Activated B cell treated with CpG ODN at 0.5 μM for 24 hours (primary cell): ENCODE data around the gene REPIN1. TPM values are rescaled to one million over a fixed set of nuclear protein-coding genes. Genes with fewer than 3 reads are reported as not detected.

Source experiments
- ATAC-seq: fragments of 200-7000 bp; cut with Tn5 transposase; one replicate; pipeline ENCODE4 v1.10.0; 2021; ENCODE audit warnings: low read depth, mild to moderate bottlenecking, moderate library complexity
- CTCF ChIA-PET: fragments of 350-600 bp; sonication (Branson Sonifier 250); formaldehyde crosslinking; loops from one replicate; lab custom pipeline; 2021; ENCODE audit warnings: antibody characterized with exemption; lab: Charles Lee
- POLR2A ChIA-PET: fragments of 350-600 bp; sonication (Branson Sonifier 250); formaldehyde crosslinking; loops from one replicate; lab custom pipeline; 2021; ENCODE audit warnings: antibody characterized with exemption; lab: Charles Lee
- DNase-seq: peaks from one replicate; pipeline ENCODE4 v3.0.0; 2022
- H3K27ac Mint-ChIP-seq: one replicate; pipeline ENCODE4 v1.8.0; 2020; ENCODE audit warnings: mixed read lengths
- H3K27me3 Mint-ChIP-seq: one replicate; pipeline ENCODE4 v1.8.0; 2021; ENCODE audit warnings: mixed read lengths
- H3K36me3 Mint-ChIP-seq: one replicate; pipeline ENCODE4 v1.8.0; 2021; ENCODE audit warnings: low read depth, mixed read lengths
- H3K4me1 Mint-ChIP-seq: one replicate; pipeline ENCODE4 v1.8.0; 2021; ENCODE audit warnings: mixed read lengths
- H3K4me3 Mint-ChIP-seq: one replicate; pipeline ENCODE4 v1.8.0; 2020; ENCODE audit warnings: mild to moderate bottlenecking, mixed read lengths
- H3K9me3 Mint-ChIP-seq: one replicate; pipeline ENCODE4 v1.8.0; 2020; ENCODE audit warnings: mixed read lengths
- intact Hi-C: fragments of 100-400 bp; cut with micrococcal nuclease; formaldehyde crosslinking; loops from one replicate; pipeline ENCODE4 v1.15.1; 2024
- total RNA-seq: library from RNA; stranded (reverse); gene quantifications from 2 replicates; pipeline ENCODE4 v1.2.3, GENCODE V29; 2022
- TF ChIP-seq, protein P1 (sequence below): fragments of 200-600 bp; IDR thresholded peaks from one replicate; pipeline ENCODE4 v1.8.0; 2022; ENCODE audit warnings: antibody characterized with exemption, mild to moderate bottlenecking

Gene REPIN1
- total RNA-seq, 1 donor from 2014 or later: 116 TPM

DNA sequence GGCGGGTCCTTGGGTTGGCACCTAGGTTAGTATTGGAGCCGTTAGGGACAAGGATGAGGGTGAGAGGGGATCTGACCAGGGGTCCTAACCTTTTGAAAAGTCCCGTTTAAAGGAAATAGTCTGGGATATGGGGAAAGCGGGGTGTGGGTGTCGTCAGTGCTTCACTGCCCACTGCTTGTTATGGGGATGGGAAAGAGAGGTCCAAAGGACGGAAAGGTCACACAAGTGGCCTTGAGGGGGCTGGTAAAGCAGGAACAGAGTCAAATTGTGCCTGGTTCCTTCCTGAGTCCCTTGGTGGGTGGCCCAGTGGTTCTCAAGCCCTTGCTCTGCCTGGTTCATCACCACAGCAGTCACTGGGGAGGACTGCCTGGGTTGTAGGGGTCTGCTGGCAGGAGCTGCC is 7.9 kb downstream of the REPIN1 start:
- CTCF ChIA-PET: interaction anchor here (1.8 to 2.1 kb wide), 2 partner anchors 9 to 30 kb away, joined by 6 to 9 read pairs; partner anchors contain the start of gene REPIN1
- DNase-seq (no peak), ATAC-seq (no peak)
- TF ChIP-seq, protein P1, sequence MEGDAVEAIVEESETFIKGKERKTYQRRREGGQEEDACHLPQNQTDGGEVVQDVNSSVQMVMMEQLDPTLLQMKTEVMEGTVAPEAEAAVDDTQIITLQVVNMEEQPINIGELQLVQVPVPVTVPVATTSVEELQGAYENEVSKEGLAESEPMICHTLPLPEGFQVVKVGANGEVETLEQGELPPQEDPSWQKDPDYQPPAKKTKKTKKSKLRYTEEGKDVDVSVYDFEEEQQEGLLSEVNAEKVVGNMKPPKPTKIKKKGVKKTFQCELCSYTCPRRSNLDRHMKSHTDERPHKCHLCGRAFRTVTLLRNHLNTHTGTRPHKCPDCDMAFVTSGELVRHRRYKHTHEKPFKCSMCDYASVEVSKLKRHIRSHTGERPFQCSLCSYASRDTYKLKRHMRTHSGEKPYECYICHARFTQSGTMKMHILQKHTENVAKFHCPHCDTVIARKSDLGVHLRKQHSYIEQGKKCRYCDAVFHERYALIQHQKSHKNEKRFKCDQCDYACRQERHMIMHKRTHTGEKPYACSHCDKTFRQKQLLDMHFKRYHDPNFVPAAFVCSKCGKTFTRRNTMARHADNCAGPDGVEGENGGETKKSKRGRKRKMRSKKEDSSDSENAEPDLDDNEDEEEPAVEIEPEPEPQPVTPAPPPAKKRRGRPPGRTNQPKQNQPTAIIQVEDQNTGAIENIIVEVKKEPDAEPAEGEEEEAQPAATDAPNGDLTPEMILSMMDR: no peak
- H3K4me1 Mint-ChIP-seq: peaks cover 75% of the 10 kb centered on the region
- intact Hi-C loops: loop anchor here (5.0 kb wide), 2 partner anchors 604 to 651 kb away; partner anchors contain the start of genes ABCB8 and ZNF467
- no peaks in the 10 kb centered on the region for H3K9me3 Mint-ChIP-seq
- H3K27ac Mint-ChIP-seq: peak overlapping the region; percentile 74
- H3K27me3 Mint-ChIP-seq: no peaks in the 10 kb centered on the region
- POLR2A ChIA-PET: interaction anchor here (1.0 to 16.5 kb wide), 6 partner anchors 9 to 36 kb away, joined by 3 to 421 read pairs (median 100); partner anchors contain the start of gene REPIN1
- H3K36me3 Mint-ChIP-seq: peaks cover 30% of the 10 kb centered on the region
- no peak overlapping the region for H3K4me3 Mint-ChIP-seq

DNA sequence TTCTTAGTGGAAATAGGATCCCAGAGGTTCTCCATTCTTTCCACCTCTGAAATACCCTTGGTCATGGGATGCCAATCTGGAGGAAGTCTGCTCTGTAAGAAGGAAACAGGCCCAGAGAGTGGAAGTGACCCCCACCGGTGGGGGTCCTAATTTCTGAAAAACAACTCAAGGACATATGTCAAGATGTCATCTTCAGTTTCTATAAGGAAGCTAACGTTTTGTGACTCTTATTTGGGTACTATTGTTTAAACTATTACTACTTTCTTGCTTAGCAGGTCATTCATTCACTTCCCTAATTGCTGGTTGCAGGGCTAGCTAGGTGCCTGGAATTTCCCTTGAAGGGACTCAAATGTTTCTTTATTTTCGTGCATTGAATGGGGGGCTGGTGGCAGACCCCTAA is 8.6 kb downstream of the REPIN1 start:
- ChIA-PET POLR2A (interaction anchor here (1.3 to 4.8 kb wide), 8 partner anchors 10 to 60 kb away, joined by 3 to 261 read pairs (median 8); partner anchors contain the start of genes ACTR3C, LRRC61 and REPIN1), CTCF (interaction anchor here (1.3 to 2.1 kb wide), 5 partner anchors 8 to 32 kb away, joined by 4 to 9 read pairs (median 5); partner anchors contain the start of gene REPIN1)
- Mint-ChIP-seq H3K36me3 (peaks cover 29% of the 10 kb centered on the region), H3K4me1 (peaks cover 81% of the 10 kb centered on the region), H3K4me3 (peak overlapping the region; percentile 81), H3K9me3 (no peaks in the 10 kb centered on the region), H3K27me3 (no peaks in the 10 kb centered on the region), H3K27ac (peak overlapping the region; percentile 88)
- no peak for DNase-seq
- no peak for ATAC-seq
- intact Hi-C loops: loop anchor here (5.0 kb wide), 2 partner anchors 605 to 650 kb away; partner anchors contain the start of genes ABCB8 and ZNF467
- TF ChIP-seq, protein P1: no peak

DNA sequence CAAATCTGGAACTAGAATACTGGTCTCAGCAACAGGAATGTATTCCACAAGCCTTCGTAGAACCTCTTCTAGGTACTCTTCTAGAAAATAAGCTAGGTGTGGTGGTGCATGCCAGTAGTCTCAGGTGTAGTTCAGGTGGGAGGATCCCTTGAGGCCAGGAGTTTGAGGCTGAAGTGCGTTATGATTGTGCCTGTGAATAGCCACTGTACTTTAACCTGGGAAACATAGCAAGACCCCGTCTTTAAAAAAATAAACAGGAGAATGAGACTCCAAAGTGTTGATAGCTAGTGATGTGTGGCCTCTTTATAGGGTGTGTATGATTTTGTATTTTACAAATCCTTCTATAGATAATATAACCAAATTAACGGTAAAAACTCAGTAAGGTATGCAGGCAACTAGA is 9.0 kb downstream of the REPIN1 start:
- POLR2A ChIA-PET: interaction anchor here (0.9 to 4.8 kb wide), 9 partner anchors 10 to 60 kb away, joined by 3 to 261 read pairs (median 7); partner anchors contain the start of genes ACTR3C, LRRC61 and REPIN1
- Mint-ChIP-seq H3K27ac (peak overlapping the region; percentile 88), H3K4me1 (peaks cover 84% of the 10 kb centered on the region), H3K9me3 (no peaks in the 10 kb centered on the region), H3K27me3 (no peaks in the 10 kb centered on the region), H3K36me3 (peaks cover 25% of the 10 kb centered on the region), H3K4me3 (peak overlapping the region; percentile 81)
- ATAC-seq (no peak), DNase-seq (no peak)
- TF ChIP-seq, protein P1: no peak
- intact Hi-C loops: loop anchor here (2.0 to 5.0 kb wide), 4 partner anchors 13 to 705 kb away; partner anchors contain the start of genes ABCB8, TMUB1 and ZNF467
- CTCF ChIA-PET: interaction anchor here (0.8 to 2.1 kb wide), 8 partner anchors 8 to 32 kb away, joined by 3 to 9 read pairs (median 4); partner anchors contain the start of gene REPIN1

DNA sequence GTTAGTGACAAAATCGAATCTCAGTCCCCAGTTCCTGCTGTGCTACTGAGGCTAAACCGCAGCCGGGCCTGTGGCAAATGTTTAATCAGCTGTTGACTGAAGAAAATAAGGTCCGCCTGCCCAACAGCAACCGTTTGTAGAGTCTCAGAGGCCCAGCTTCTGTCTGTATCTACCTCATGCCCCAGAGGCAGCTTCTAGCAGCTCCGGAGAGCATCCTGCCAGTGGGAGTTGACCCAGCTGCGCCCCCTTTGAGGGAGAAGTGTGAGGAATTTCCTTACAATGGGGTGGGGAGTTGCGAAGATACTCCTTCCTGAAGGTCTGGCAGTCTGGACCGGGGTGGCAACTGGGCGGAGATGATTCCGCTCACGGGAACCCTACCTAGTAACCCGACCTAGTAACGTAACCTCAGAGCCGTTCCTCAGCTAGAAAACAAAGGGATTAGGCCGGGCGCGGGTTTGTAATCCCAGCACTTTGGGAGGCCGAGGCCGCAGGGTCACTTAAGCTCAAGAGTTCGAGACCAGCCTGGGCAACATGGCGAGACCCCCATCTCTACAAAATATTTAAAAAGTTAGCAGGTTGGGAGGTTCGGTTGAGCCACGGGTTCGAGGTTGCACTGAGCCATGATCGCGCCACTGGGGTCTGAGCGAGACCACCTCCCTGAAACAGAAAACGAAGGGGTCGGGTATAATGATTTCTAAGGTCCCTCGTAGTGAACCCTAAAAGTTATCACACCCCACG is 9.7 kb downstream of the REPIN1 start:
- intact Hi-C loops: loop anchor here (2.0 to 5.0 kb wide), 4 partner anchors 13 to 705 kb away; partner anchors contain the start of genes ABCB8, TMUB1 and ZNF467
- ChIA-PET CTCF (interaction anchor here (0.8 to 2.1 kb wide), 8 partner anchors 9 to 31 kb away, joined by 3 to 9 read pairs (median 4); partner anchors contain the start of gene REPIN1), POLR2A (interaction anchor here (0.6 to 4.8 kb wide), 11 partner anchors 11 to 1464 kb away, joined by 3 to 261 read pairs (median 6); partner anchors contain the start of genes ACTR3C, LRRC61 and REPIN1)
- no peaks in the 10 kb centered on the region for H3K9me3 Mint-ChIP-seq
- ATAC-seq (no peak), DNase-seq (no peak)
- H3K4me1 Mint-ChIP-seq: peaks cover 84% of the 10 kb centered on the region
- peak overlapping the region; percentile 81 for H3K4me3 Mint-ChIP-seq
- peaks cover 18% of the 10 kb centered on the region for H3K36me3 Mint-ChIP-seq
- H3K27me3 Mint-ChIP-seq: no peaks in the 10 kb centered on the region
- TF ChIP-seq, protein P1: no peak
- peak overlapping the region; percentile 88 for H3K27ac Mint-ChIP-seq
